ENCODE measurements around the gene CHMP2B. TPM values are rescaled to one million over a fixed set of nuclear protein-coding genes. Genes with fewer than 3 reads are reported as not detected.

Gene CHMP2B
- total and polyA plus RNA-seq, 9 of the 15 experiments (the other 6 are each of a cell fraction or from before 2014, with no cell fraction given): 7.4 to 17.7 (median 10.6) TPM

GRCh38 chr3:87248831-87249230 lies 21.7 kb downstream of the CHMP2B start (continued):
- no peak for TF ChIP-seq E2F5 (CRISPR knock-in tag; IDR thresholded peaks at IDR 0.05)
- TF ChIP-seq, protein P1, sequence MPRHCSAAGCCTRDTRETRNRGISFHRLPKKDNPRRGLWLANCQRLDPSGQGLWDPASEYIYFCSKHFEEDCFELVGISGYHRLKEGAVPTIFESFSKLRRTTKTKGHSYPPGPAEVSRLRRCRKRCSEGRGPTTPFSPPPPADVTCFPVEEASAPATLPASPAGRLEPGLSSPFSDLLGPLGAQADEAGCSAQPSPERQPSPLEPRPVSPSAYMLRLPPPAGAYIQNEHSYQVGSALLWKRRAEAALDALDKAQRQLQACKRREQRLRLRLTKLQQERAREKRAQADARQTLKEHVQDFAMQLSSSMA (CRISPR knock-in tag; IDR thresholded peaks at IDR 0.05): no peak

GRCh38 chr3:87250009-87250408 lies 22.9 kb downstream of the CHMP2B start:
- BruUV-seq (replicated peaks): no TSS peak
- no peak overlapping the region for H3K9ac ChIP-seq (ENCODE audit: insufficient read depth in 1 of 2, low read depth in 2 of 2, low read length in 2 of 2)
- in situ Hi-C loops (cut with MboI) (no loop called here), intact Hi-C loops (cut with micrococcal nuclease) (no loop called here)
- H3K27ac ChIP-seq (ENCODE audit: extremely low read depth, low read depth, low read length): no peak overlapping the region
- ChIA-PET CTCF (ENCODE audit: low intra/inter-chr PET ratio) (interaction anchor here (0.6 kb wide), 1 partner anchor 753 kb away, joined by 4 read pairs; no protein-coding TSS in a partner anchor), POLR2A (no interaction called here)
- no peak overlapping the region for H2AFZ ChIP-seq (ENCODE audit: low read depth, low read length)
- FAIRE-seq: no peak
- H3K4me3 ChIP-seq: no peak overlapping the region
- H3K4me2 ChIP-seq (ENCODE audit: insufficient read depth, low read length): no peak overlapping the region
- WGBS (ENCODE audit: insufficient coverage, low coverage, missing lambda C conversion rate): 86% methylated on average over 1 of the region's 1 CpG
- H3K4me1 ChIP-seq (replicated peaks in 1 of 2; ENCODE audit: control insufficient read depth in 2 of 2, insufficient read depth in 2 of 2, low read length in 2 of 2): no peaks in the 10 kb centered on the region
- H3K9me1 ChIP-seq (ENCODE audit: control insufficient read depth, insufficient read depth, low read length): no peaks in the 10 kb centered on the region
- peaks cover 14% of the 10 kb centered on the region; the same call in 1 of the 3 replicates for H3K36me3 ChIP-seq (ENCODE audit: control insufficient read depth, insufficient read depth, low read length)
- H4K20me1 ChIP-seq (replicated peaks; ENCODE audit: control insufficient read depth, insufficient read depth, low read length): no peaks in the 10 kb centered on the region
- no peaks in the 10 kb centered on the region for H3K9me3 ChIP-seq (replicated peaks; ENCODE audit: control insufficient read depth, insufficient read depth, low read depth, low read length)
- no peak for ATAC-seq
- no peaks in the 10 kb centered on the region for H3K27me3 ChIP-seq (ENCODE audit: control insufficient read depth in 2 of 2, insufficient read depth in 2 of 2, low read length in 2 of 2)
- TF ChIP-seq NCOR1 (IDR thresholded peaks at IDR 0.05): no peak
- no peak for TF ChIP-seq HMBOX1 (IDR thresholded peaks at IDR 0.05)
- TF ChIP-seq FOS (IDR thresholded peaks at IDR 0.05; ENCODE audit: extremely low read depth, insufficient read length): no peak
- TF ChIP-seq ZBTB8A (IDR thresholded peaks at IDR 0.05; ENCODE audit: partially characterized antibody): no peak
- no peak for TF ChIP-seq ZNF668 (CRISPR knock-in tag; IDR thresholded peaks at IDR 0.05)
- no peak for TF ChIP-seq EP400 (IDR thresholded peaks at IDR 0.05)
- TF ChIP-seq CREM (IDR thresholded peaks at IDR 0.05; ENCODE audit: low read depth): no peak
- no peak for TF ChIP-seq ATF4 (CRISPR knock-in tag; IDR thresholded peaks at IDR 0.05)
- TF ChIP-seq ZNF586 (CRISPR knock-in tag; conservative IDR thresholded peaks at IDR 0.05): no peak
- TF ChIP-seq GATAD2B (IDR thresholded peaks at IDR 0.05; ENCODE audit: borderline replicate concordance): no peak
- no peak for DNase-seq (ENCODE audit: extremely low read depth in 1 of 4, low spot score in 3 of 4)
- H3K79me2 ChIP-seq (ENCODE audit: control insufficient read depth, insufficient read depth, low read length): no peaks in the 10 kb centered on the region

Data from K562 (cell line).